HepG2 (cell line): ENCODE data around the gene USP9X. TPM values are rescaled to one million over a fixed set of nuclear protein-coding genes. Genes with fewer than 3 reads are reported as not detected.

Experiments used
- ARID5B ChIP-seq: IDR thresholded peaks from 2 replicates; pipeline ENCODE4 v1.4.0; 2020; ENCODE audit warnings: mild to moderate bottlenecking, missing genetic modification reagents
- DRAP1 ChIP-seq: IDR thresholded peaks from 2 replicates; pipeline ENCODE4 v1.6.1; 2016; ENCODE audit warnings: missing genetic modification reagents, missing compliant biosample characterization
- HIC2 ChIP-seq: sonication (generic); formaldehyde crosslinking; IDR thresholded peaks from 2 replicates; pipeline ENCODE4 v1.9.0; 2022; ENCODE audit warnings: low read depth, missing genetic modification reagents
- KLF12 ChIP-seq: sonication (generic); formaldehyde crosslinking; IDR thresholded peaks from 2 replicates; pipeline ENCODE4 v1.4.0; 2020; ENCODE audit warnings: missing genetic modification reagents, borderline replicate concordance
- MBNL3 ChIP-seq: fragments of 250-450 bp; sonication (Bioruptor Pico); conservative IDR thresholded peaks from 2 replicates; pipeline ENCODE4 v1.8.0; 2022; ENCODE audit warnings: mild to moderate bottlenecking, inconsistent platforms
- ONECUT2 ChIP-seq: sonication (generic); formaldehyde crosslinking; IDR thresholded peaks from 2 replicates; pipeline ENCODE4 v1.4.0; 2020; ENCODE audit warnings: missing genetic modification reagents
- PHF20 ChIP-seq: sonication (generic); formaldehyde crosslinking; IDR thresholded peaks from 2 replicates; pipeline ENCODE4 v1.5.0; 2020; ENCODE audit warnings: mild to moderate bottlenecking, missing genetic modification reagents
- TRIM24 ChIP-seq: sonication (generic); formaldehyde crosslinking; IDR thresholded peaks from 2 replicates; pipeline ENCODE4 v1.8.0; 2022; ENCODE audit warnings: mild to moderate bottlenecking, missing genetic modification reagents
- ZNF574 ChIP-seq: sonication (generic); formaldehyde crosslinking; IDR thresholded peaks from 2 replicates; pipeline ENCODE4 v1.4.0; 2020; ENCODE audit warnings: missing genetic modification reagents
- ZSCAN20 ChIP-seq: sonication (generic); formaldehyde crosslinking; IDR thresholded peaks from 2 replicates; pipeline ENCODE4 v1.4.0; 2020; ENCODE audit warnings: missing genetic modification reagents, mild to moderate bottlenecking, borderline replicate concordance
- polyA plus RNA-seq, 8 experiments: library from polyadenylated mRNA; depleted of rRNA in 3 of 8; stranded (reverse) in 7 of 8; unstranded in 1 of 8; fragments of >200 nt; fragmentation: Illumina TruSeq in 4 of 8; extraction: Trizol in 4 of 8; gene quantifications; 2 replicates each; pipeline versions ENCODE4 v1.2.1 to v1.2.3, GENCODE V29; 2011 to 2016; ENCODE audit warnings: low read depth in 4 of 8, missing spikeins in 1 of 8, mixed read lengths in 1 of 8; ENCODE audit not compliant: insufficient read depth in 1 of 8
- total RNA-seq, 5 experiments: library from RNA; depleted of rRNA; stranded (reverse); fragments of >200 nt; fragmentation: Illumina TruSeq; extraction: Trizol; gene quantifications; 2 replicates each; pipeline ENCODE4 v1.2.3, GENCODE V29; 2016; ENCODE audit warnings: low read depth in 1 of 5
- TF ChIP-seq, protein P1 (sequence below): sonication (generic); formaldehyde crosslinking; IDR thresholded peaks from 2 replicates; pipeline ENCODE4 v1.5.0; 2020; ENCODE audit warnings: missing genetic modification reagents, mild to moderate bottlenecking, borderline replicate concordance
- TF ChIP-seq, protein P2 (sequence below): sonication (generic); formaldehyde crosslinking; IDR thresholded peaks from 2 replicates; pipeline ENCODE4 v1.5.1; 2020; ENCODE audit warnings: mild to moderate bottlenecking, missing genetic modification reagents, moderate library complexity

USP9X gene
- total and polyA plus RNA-seq, 2 of the 13 experiments (the other 11 are each of a cell fraction or from before 2014, with no cell fraction given), result 22.2 to 40.5 TPM

- TF ChIP-seq, protein P1, sequence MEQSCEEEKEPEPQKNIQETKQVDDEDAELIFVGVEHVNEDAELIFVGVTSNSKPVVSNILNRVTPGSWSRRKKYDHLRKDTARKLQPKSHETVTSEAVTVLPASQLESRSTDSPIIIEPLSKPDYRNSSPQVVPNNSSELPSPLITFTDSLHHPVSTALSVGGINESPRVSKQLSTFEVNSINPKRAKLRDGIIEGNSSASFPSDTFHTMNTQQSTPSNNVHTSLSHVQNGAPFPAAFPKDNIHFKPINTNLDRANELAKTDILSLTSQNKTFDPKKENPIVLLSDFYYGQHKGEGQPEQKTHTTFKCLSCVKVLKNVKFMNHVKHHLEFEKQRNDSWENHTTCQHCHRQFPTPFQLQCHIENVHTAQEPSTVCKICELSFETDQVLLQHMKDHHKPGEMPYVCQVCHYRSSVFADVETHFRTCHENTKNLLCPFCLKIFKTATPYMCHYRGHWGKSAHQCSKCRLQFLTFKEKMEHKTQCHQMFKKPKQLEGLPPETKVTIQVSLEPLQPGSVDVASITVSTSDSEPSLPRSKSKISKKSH, result no peak
- TF ChIP-seq ONECUT2 (CRISPR knock-in tag) (no peak), HIC2 (CRISPR knock-in tag) (no peak), ARID5B (CRISPR knock-in tag) (peak; percentile 75; the same call in 1 of the 2 replicates), ZSCAN20 (CRISPR knock-in tag) (no peak; the same call in 1 of the 2 replicates), ZNF574 (peak; percentile 83), KLF12 (CRISPR knock-in tag) (no peak), MBNL3 (CRISPR knock-in tag) (no peak), DRAP1 (CRISPR knock-in tag) (peak; percentile 76), PHF20 (CRISPR knock-in tag) (peak; percentile 66), TRIM24 (CRISPR knock-in tag) (no peak)
- TF ChIP-seq, protein P2, sequence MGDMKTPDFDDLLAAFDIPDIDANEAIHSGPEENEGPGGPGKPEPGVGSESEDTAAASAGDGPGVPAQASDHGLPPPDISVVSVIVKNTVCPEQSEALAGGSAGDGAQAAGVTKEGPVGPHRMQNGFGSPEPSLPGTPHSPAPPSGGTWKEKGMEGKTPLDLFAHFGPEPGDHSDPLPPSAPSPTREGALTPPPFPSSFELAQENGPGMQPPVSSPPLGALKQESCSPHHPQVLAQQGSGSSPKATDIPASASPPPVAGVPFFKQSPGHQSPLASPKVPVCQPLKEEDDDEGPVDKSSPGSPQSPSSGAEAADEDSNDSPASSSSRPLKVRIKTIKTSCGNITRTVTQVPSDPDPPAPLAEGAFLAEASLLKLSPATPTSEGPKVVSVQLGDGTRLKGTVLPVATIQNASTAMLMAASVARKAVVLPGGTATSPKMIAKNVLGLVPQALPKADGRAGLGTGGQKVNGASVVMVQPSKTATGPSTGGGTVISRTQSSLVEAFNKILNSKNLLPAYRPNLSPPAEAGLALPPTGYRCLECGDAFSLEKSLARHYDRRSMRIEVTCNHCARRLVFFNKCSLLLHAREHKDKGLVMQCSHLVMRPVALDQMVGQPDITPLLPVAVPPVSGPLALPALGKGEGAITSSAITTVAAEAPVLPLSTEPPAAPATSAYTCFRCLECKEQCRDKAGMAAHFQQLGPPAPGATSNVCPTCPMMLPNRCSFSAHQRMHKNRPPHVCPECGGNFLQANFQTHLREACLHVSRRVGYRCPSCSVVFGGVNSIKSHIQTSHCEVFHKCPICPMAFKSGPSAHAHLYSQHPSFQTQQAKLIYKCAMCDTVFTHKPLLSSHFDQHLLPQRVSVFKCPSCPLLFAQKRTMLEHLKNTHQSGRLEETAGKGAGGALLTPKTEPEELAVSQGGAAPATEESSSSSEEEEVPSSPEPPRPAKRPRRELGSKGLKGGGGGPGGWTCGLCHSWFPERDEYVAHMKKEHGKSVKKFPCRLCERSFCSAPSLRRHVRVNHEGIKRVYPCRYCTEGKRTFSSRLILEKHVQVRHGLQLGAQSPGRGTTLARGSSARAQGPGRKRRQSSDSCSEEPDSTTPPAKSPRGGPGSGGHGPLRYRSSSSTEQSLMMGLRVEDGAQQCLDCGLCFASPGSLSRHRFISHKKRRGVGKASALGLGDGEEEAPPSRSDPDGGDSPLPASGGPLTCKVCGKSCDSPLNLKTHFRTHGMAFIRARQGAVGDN (CRISPR knock-in tag), result peak; percentile 96
These were observed 977 bp upstream of the USP9X start (continued) for GRCh38 chrX:41084044-41084892.
